ENCODE measurements around the gene RUSC2.

RUSC2 gene

GRCh38 chr9:35517552-35518224 lies 27.8 kb downstream of the RUSC2 start:
- H3K4me3 ChIP-seq (ENCODE audit: low read depth, low read length), result no peak overlapping the region
- DNase-seq (ENCODE audit: low read depth), result no peak
- TF ChIP-seq, protein P1, sequence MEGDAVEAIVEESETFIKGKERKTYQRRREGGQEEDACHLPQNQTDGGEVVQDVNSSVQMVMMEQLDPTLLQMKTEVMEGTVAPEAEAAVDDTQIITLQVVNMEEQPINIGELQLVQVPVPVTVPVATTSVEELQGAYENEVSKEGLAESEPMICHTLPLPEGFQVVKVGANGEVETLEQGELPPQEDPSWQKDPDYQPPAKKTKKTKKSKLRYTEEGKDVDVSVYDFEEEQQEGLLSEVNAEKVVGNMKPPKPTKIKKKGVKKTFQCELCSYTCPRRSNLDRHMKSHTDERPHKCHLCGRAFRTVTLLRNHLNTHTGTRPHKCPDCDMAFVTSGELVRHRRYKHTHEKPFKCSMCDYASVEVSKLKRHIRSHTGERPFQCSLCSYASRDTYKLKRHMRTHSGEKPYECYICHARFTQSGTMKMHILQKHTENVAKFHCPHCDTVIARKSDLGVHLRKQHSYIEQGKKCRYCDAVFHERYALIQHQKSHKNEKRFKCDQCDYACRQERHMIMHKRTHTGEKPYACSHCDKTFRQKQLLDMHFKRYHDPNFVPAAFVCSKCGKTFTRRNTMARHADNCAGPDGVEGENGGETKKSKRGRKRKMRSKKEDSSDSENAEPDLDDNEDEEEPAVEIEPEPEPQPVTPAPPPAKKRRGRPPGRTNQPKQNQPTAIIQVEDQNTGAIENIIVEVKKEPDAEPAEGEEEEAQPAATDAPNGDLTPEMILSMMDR (IDR thresholded peaks at IDR 0.05; ENCODE audit: low read depth, low read length, missing control alignments), result no peak

GRCh38 chr9:35518225-35518821 lies 28.4 kb downstream of the RUSC2 start:
- no peak overlapping the region for H3K4me3 ChIP-seq (ENCODE audit: low read depth, low read length)
- no peak for DNase-seq (ENCODE audit: low read depth)
- TF ChIP-seq, protein P1 (IDR thresholded peaks at IDR 0.05; ENCODE audit: low read depth, low read length, missing control alignments), result no peak

GRCh38 chr9:35518981-35519679 lies 29.2 kb downstream of the RUSC2 start:
- H3K4me3 ChIP-seq (ENCODE audit: low read depth, low read length), result no peak overlapping the region
- DNase-seq (ENCODE audit: low read depth), result no peak
- TF ChIP-seq, protein P1 (IDR thresholded peaks at IDR 0.05; ENCODE audit: low read depth, low read length, missing control alignments), result no peak

DNA sequence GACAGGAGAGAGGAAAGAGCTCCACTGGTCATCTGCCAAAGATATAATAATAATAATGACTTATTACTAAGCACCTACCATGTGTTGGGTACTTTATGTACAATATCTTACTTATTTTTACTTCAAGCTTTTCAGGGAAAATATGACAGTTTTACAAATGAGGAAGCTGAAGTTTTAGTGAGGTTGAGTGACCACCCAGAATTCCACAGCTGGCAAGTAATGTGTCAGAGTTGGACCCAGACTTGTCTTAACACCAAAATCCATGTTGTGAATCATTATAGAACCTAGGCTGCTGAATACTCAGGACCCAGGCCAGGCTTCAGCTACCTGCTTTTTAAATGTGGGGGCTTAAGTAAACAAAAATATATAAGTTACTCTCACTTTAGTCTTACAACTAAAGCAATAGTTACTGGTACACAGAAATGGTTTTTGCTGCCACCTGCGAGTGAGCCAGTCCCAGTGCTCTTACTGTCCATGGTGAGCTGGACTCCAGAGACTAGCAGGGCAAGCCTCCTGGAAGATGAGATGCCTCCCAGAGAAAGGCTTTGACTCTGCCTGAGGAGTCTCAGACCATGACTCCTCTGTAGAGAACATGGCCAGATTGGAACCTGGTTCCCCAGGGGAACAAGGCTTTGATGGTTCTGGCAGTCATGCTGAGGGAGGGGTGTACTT lies 29.9 kb downstream of the RUSC2 start:
- no peak overlapping the region for H3K4me3 ChIP-seq (ENCODE audit: low read depth, low read length)
- TF ChIP-seq, protein P1 (IDR thresholded peaks at IDR 0.05; ENCODE audit: low read depth, low read length, missing control alignments), result no peak

GRCh38 chr9:35520364-35520710 lies 30.4 kb downstream of the RUSC2 start:
- DNase-seq (ENCODE audit: low read depth), result no peak
- TF ChIP-seq, protein P1 (IDR thresholded peaks at IDR 0.05; ENCODE audit: low read depth, low read length, missing control alignments), result no peak
- H3K4me3 ChIP-seq (ENCODE audit: low read depth, low read length), result no peak overlapping the region

More for the DNA sequence above, 29.9 kb downstream of the RUSC2 start:
- no peak for DNase-seq (ENCODE audit: low read depth)

GRCh38 chr9:35521708-35522107 lies 31.8 kb downstream of the RUSC2 start:
- H3K4me3 ChIP-seq (ENCODE audit: low read depth, low read length), result no peak overlapping the region
- no peak for DNase-seq (ENCODE audit: low read depth)
- TF ChIP-seq, protein P1 (IDR thresholded peaks at IDR 0.05; ENCODE audit: low read depth, low read length, missing control alignments), result no peak

All from GM12864 (cell line).